Gastroesophageal sphincter (tissue), 4 donors: ENCODE measurements around the gene NMRK1. TPM values are rescaled to one million over a fixed set of nuclear protein-coding genes. Genes with fewer than 3 reads are reported as not detected.
A peak's percentile ranks its signal among the peaks of the same experiment; 100 is the strongest.

ENCODE experiments used
- ATAC-seq: fragments of 150-250 bp; one replicate; pipeline ENCODE4 v1.9.1; 2016; ENCODE audit warnings: mild to moderate bottlenecking, moderate library complexity
- H3K27ac ChIP-seq, 4 donors: fragments of 200-600 bp; sonication (generic) in 3 of 4; 1 replicate in 3 of 4; 2 replicates in 1 of 4; pipeline ENCODE4 v1.5.1; 2016 to 2019
- H3K27me3 ChIP-seq: fragments of 200-600 bp; sonication (generic); one replicate; pipeline ENCODE4 v1.5.1; 2019
- H3K36me3 ChIP-seq, 2 donors: fragments of 200-600 bp; sonication (generic); one replicate each; pipeline ENCODE4 v1.5.1; 2019; ENCODE audit warnings: control low read depth in 1 of 2
- H3K4me1 ChIP-seq, 3 donors: fragments of 200-600 bp; sonication (generic); 1 replicate in 2 of 3; 2 replicates in 1 of 3; pipeline ENCODE4 v1.5.1; 2016 to 2019; ENCODE audit warnings: control low read depth in 2 of 3
- H3K4me3 ChIP-seq, 2 donors: fragments of 200-600 bp; sonication (generic); one replicate each; pipeline ENCODE4 v1.5.1; 2019; ENCODE audit warnings: mild to moderate bottlenecking in 1 of 2, moderate library complexity in 1 of 2
- H3K9me3 ChIP-seq, 3 donors: fragments of 200-600 bp; sonication (generic); one replicate each; pipeline ENCODE4 v1.5.1; 2017 to 2019; ENCODE audit warnings: control low read depth in 2 of 3
- EP300 ChIP-seq: sonication (generic); formaldehyde crosslinking; IDR thresholded peaks from one replicate; pipeline ENCODE4 v1.6.1; 2017; ENCODE audit warnings: antibody characterized with exemption, mild to moderate bottlenecking
- POLR2A ChIP-seq, 2 donors: fragments of 450-650 bp; IDR thresholded peaks; one replicate each; pipeline ENCODE4 v1.6.1; 2017; ENCODE audit warnings: antibody characterized with exemption in 2 of 2, mild to moderate bottlenecking in 2 of 2, moderate library complexity in 1 of 2
- POLR2AphosphoS5 ChIP-seq: sonication (generic); formaldehyde crosslinking; IDR thresholded peaks from one replicate; pipeline ENCODE4 v1.6.1; 2017; ENCODE audit warnings: antibody characterized with exemption
- WGBS, 2 donors: methylation state at CpG; one replicate each; pipeline ENCODE4 v1.1.5; 2018; ENCODE audit warnings: low coverage in 1 of 2; 5-methylcytosine and 5-hydroxymethylcytosine counted together
- total RNA-seq, 4 donors: library from RNA; depleted of rRNA; stranded (reverse); fragments of >200 nt; gene quantifications; one replicate each; pipeline ENCODE4 v1.1.0, GENCODE V29; 2016
- TF ChIP-seq, protein P1 (sequence below), 4 experiments: fragments of 200-600 bp in 2 of 4; fragments of 450-650 bp in 2 of 4; sonication (generic) in 1 of 4; IDR thresholded peaks; one replicate each; pipeline ENCODE4 v1.5.1; 2017 to 2019; ENCODE audit warnings: antibody characterized with exemption in 4 of 4, mild to moderate bottlenecking in 2 of 4, moderate library complexity in 2 of 4

NMRK1 gene
- total RNA-seq, 4 donors from 2014 or later, result 6.3 to 21.5 (median 13.6) TPM

DNA sequence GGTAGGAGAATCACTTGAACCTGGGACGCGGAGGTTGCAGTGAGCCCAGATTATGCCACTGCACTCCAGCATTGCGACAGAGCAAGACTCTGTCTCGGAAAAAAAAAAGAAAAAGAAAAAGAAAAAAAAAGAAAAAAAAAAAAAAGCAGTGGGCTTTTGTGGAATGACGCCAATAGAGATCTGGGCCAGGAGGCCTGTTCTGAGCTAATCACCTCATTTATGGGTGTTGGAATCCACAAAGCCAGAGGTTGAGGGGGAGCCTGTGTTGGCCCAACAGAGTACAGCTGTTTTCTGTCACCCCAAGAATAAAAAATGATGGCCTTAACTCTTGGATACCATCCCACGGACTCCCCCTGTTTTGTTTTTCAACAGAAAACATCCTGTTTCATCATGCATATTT lies 18.9 kb upstream of the NMRK1 start:
- WGBS, 2 donors, result 28 to 56% methylated on average over 1 to 2 of the region's 6 CpGs
- H3K27ac ChIP-seq, result peak overlapping the region in 2 of 4 donors; percentile 43 to 46
- H3K9me3 ChIP-seq, result no peaks in the 10 kb centered on the region
- H3K36me3 ChIP-seq, result no peaks in the 10 kb centered on the region
- H3K4me3 ChIP-seq, result no peak overlapping the region
- ATAC-seq, result peak; percentile 80
- H3K27me3 ChIP-seq, result no peaks in the 10 kb centered on the region
- peak; percentile 27 for TF ChIP-seq POLR2AphosphoS5
- no peak for TF ChIP-seq POLR2A (IDR thresholded peaks at IDR 0.05)
- peaks cover 0 to 43% (median 3%) of the 10 kb centered on the region in 3 donors for H3K4me1 ChIP-seq

DNA sequence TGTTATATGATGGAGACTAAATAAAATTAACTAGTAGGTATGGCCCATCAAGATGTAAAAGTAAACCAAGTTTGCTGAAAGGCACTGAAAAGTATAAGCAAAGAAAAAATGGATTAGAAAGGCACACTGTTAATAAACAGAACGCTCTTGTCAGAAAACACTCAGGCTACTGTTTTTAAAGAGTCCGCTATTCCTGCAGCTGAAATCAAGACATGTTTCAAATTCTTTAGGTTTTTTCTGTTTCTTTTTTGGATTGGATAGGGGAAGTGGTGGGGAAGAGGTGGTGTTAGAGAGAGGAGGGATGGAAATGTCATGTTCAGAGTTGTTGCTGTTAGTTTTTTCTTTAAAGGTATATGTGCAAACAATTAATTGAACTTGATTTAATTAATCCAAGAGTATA lies 17.9 kb upstream of the NMRK1 start:
- no peak overlapping the region for H3K4me3 ChIP-seq
- H3K9me3 ChIP-seq, result no peaks in the 10 kb centered on the region
- no peaks in the 10 kb centered on the region for H3K36me3 ChIP-seq
- no peak for ATAC-seq
- no peak for TF ChIP-seq EP300
- H3K4me1 ChIP-seq, result peaks cover 0 to 40% (median 6%) of the 10 kb centered on the region in 3 donors
- WGBS, 2 donors, result 52 to 56% methylated on average over 2 of the region's 2 CpGs
- peak overlapping the region in 2 of 4 donors; percentile 43 to 46 for H3K27ac ChIP-seq
- H3K27me3 ChIP-seq, result no peaks in the 10 kb centered on the region

DNA sequence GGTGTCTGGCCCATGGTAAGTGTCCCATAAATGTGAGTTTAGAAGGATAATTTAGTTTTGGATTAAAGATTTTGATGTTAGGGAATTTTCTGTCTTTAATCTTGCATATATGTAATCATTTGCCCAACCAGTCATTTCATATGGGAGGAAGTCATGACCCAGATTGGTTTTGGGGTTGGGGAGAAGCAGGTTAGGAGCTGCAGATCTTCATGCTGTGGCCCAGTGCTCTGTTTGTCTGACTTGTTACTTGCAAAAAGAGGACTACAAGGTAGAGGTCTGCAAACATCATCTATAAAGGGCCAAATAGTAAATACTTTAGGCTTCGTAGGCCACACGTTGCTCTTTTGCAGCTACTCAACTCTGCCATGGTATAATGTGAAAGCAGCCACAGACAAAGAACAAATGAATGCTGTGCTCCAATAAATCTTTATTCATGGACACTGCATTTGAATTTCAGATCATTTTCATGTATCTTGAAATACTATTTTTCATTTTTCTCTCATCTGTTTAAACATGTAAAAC lies 17.1 kb upstream of the NMRK1 start:
- H3K4me1 ChIP-seq, result peaks cover 0 to 41% (median 9%) of the 10 kb centered on the region in 3 donors
- WGBS, 2 donors, result 82 to 84% methylated on average over 2 of the region's 2 CpGs
- H3K27me3 ChIP-seq, result no peaks in the 10 kb centered on the region
- no peaks in the 10 kb centered on the region for H3K9me3 ChIP-seq
- no peak overlapping the region for H3K4me3 ChIP-seq
- no peak for TF ChIP-seq POLR2A (IDR thresholded peaks at IDR 0.05)
- no peak for ATAC-seq
- H3K36me3 ChIP-seq, result no peaks in the 10 kb centered on the region
- H3K27ac ChIP-seq, result peak overlapping the region in 1 of 4 donors; percentile 46

DNA sequence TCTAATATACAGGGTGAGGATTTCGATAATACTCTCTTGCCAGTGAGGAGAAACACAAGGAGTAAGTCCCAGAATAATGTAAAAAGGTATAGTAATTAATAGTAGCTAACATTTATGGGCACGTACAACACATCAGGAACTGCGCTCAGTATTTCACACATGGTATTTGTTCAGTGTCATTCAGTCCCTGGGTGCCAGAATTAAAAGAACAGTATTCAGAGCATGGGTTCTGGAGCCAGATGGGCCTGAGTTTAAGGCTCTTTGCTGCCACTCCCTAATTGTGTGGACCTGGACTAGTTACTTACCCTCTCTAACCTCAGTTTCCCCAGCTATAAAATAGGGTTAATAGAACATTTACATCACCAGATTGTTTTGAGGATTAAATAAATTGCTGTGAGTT lies 16.7 kb upstream of the NMRK1 start:
- Histone ChIP-seq H3K4me1 (peaks cover 0 to 44% (median 9%) of the 10 kb centered on the region in 3 donors), H3K27me3 (no peaks in the 10 kb centered on the region), H3K27ac (no peak overlapping the region), H3K4me3 (no peak overlapping the region), H3K9me3 (no peaks in the 10 kb centered on the region), H3K36me3 (no peaks in the 10 kb centered on the region)
- WGBS, 2 donors, result 76 to 90% methylated on average over 3 of the region's 3 CpGs
- no peak for TF ChIP-seq POLR2A (IDR thresholded peaks at IDR 0.05)
- TF ChIP-seq, protein P1, sequence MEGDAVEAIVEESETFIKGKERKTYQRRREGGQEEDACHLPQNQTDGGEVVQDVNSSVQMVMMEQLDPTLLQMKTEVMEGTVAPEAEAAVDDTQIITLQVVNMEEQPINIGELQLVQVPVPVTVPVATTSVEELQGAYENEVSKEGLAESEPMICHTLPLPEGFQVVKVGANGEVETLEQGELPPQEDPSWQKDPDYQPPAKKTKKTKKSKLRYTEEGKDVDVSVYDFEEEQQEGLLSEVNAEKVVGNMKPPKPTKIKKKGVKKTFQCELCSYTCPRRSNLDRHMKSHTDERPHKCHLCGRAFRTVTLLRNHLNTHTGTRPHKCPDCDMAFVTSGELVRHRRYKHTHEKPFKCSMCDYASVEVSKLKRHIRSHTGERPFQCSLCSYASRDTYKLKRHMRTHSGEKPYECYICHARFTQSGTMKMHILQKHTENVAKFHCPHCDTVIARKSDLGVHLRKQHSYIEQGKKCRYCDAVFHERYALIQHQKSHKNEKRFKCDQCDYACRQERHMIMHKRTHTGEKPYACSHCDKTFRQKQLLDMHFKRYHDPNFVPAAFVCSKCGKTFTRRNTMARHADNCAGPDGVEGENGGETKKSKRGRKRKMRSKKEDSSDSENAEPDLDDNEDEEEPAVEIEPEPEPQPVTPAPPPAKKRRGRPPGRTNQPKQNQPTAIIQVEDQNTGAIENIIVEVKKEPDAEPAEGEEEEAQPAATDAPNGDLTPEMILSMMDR (IDR thresholded peaks at IDR 0.05), result no peak
- ATAC-seq, result no peak

DNA sequence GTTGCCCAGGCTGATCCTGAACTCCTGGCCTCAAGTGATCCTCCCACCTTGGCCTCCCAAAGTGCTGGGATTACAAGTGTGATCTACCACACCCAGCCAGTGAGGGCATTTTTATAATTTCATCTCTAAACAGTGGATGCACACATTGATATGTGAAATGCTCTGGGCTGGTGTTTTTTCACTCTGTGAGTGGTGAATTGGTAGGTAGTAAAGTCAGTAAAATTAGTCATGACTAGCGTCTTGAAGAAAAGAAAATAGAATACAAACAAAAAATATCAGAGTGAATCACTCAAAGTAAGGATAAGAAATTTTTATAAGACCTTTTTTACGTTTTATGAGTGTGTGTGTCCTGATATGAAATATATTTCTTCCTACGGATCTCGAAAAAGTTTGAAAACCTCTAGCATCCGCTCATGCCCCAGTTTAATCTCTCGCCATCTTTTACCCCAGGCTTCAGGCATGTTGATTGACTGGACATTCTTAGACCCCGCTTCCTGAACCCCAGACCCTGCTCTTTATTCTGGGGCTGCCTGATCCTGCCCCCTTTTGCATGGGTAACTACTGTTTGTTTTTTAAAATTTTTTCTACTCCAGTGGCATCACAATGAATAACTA lies 14.3 kb upstream of the NMRK1 start:
- H3K36me3 ChIP-seq, result no peaks in the 10 kb centered on the region
- 92 to 98% methylated on average over 5 to 7 of the region's 7 CpGs for WGBS, 2 donors
- ATAC-seq, result no peak
- no peak overlapping the region for H3K27ac ChIP-seq
- TF ChIP-seq POLR2AphosphoS5 (no peak), POLR2A (IDR thresholded peaks at IDR 0.05) (no peak), EP300 (no peak)
- TF ChIP-seq, protein P1 (IDR thresholded peaks at IDR 0.05), result no peak
- H3K27me3 ChIP-seq, result no peaks in the 10 kb centered on the region
- H3K9me3 ChIP-seq, result no peaks in the 10 kb centered on the region
- H3K4me1 ChIP-seq, result peaks cover 0 to 31% (median 6%) of the 10 kb centered on the region in 3 donors
- no peak overlapping the region for H3K4me3 ChIP-seq

DNA sequence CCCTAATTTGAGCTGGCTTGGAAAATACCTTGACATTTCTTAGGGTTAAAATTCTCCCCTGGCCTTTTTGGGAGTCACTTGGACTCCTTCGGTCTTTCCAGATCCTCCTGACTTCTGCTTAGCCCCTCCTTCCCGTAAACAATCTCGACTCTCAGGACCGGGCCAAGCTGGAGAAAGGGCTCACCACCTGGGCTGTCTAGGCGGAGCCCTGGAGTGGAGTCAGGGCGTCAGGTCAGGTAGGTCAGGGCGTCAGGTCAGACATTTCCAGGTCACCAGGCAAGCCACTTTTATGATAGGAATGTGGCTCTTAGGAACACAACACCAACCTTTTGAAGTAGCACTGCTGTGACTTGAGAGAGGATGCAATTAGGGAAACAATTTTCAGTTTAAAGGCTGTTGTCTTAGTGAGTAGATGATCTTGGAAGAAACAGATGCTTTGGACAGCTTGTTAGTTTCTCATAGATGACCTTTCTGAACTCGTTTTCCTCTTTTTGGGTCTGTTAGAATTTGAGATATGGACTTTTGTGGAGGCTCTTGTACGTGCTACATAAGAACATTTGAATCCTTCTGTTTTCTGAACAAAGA lies 13.1 kb upstream of the NMRK1 start:
- H3K36me3 ChIP-seq, result no peaks in the 10 kb centered on the region
- peak overlapping the region in 2 of 4 donors; percentile 7 to 25 for H3K27ac ChIP-seq
- H3K4me3 ChIP-seq, result no peak overlapping the region
- peaks cover 0 to 37% (median 6%) of the 10 kb centered on the region in 3 donors for H3K4me1 ChIP-seq
- no peak for ATAC-seq
- TF ChIP-seq POLR2A (IDR thresholded peaks at IDR 0.05) (no peak), POLR2AphosphoS5 (no peak), EP300 (no peak)
- TF ChIP-seq, protein P1 (IDR thresholded peaks at IDR 0.05), result no peak
- H3K27me3 ChIP-seq, result no peaks in the 10 kb centered on the region
- 40 to 49% methylated on average over 3 of the region's 9 CpGs for WGBS, 2 donors
- H3K9me3 ChIP-seq, result no peaks in the 10 kb centered on the region
